ENCODE results near the gene LMO3. TPM values are rescaled to one million over a fixed set of nuclear protein-coding genes. Genes with fewer than 3 reads are reported as not detected.

LMO3 gene
- total RNA-seq, 1 experiment from 2014 or later: 0.34 TPM

DNA sequence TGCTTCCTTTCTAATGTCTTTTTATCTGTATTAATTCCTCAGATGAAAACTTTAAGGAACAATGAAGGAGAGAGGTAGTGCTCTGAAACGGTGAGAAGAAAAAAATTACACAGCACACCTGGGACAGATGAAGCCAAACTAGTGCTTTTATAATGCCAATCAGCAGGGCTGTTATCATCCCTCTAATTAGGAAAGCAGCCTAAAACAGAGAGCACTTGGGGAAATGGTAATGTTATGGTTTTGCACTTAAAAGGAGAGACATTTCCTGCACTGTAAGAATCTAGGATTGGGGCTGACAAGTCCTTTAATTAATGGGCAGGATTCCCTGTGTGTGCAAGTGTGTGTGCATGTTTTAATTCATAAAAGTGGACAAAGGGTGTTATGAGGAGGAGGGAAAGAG is 4.8 kb upstream of the LMO3 start (continued):
- TF ChIP-seq SIN3A (IDR thresholded peaks at IDR 0.05; ENCODE audit: low read depth) (no peak), EZH2phosphoT487 (IDR thresholded peaks at IDR 0.05; ENCODE audit: borderline replicate concordance) (no peak), ZFX (IDR thresholded peaks at IDR 0.05) (no peak)
- TF ChIP-seq, protein P1, sequence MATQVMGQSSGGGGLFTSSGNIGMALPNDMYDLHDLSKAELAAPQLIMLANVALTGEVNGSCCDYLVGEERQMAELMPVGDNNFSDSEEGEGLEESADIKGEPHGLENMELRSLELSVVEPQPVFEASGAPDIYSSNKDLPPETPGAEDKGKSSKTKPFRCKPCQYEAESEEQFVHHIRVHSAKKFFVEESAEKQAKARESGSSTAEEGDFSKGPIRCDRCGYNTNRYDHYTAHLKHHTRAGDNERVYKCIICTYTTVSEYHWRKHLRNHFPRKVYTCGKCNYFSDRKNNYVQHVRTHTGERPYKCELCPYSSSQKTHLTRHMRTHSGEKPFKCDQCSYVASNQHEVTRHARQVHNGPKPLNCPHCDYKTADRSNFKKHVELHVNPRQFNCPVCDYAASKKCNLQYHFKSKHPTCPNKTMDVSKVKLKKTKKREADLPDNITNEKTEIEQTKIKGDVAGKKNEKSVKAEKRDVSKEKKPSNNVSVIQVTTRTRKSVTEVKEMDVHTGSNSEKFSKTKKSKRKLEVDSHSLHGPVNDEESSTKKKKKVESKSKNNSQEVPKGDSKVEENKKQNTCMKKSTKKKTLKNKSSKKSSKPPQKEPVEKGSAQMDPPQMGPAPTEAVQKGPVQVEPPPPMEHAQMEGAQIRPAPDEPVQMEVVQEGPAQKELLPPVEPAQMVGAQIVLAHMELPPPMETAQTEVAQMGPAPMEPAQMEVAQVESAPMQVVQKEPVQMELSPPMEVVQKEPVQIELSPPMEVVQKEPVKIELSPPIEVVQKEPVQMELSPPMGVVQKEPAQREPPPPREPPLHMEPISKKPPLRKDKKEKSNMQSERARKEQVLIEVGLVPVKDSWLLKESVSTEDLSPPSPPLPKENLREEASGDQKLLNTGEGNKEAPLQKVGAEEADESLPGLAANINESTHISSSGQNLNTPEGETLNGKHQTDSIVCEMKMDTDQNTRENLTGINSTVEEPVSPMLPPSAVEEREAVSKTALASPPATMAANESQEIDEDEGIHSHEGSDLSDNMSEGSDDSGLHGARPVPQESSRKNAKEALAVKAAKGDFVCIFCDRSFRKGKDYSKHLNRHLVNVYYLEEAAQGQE (IDR thresholded peaks at IDR 0.05; ENCODE audit: low read depth): no peak

DNA sequence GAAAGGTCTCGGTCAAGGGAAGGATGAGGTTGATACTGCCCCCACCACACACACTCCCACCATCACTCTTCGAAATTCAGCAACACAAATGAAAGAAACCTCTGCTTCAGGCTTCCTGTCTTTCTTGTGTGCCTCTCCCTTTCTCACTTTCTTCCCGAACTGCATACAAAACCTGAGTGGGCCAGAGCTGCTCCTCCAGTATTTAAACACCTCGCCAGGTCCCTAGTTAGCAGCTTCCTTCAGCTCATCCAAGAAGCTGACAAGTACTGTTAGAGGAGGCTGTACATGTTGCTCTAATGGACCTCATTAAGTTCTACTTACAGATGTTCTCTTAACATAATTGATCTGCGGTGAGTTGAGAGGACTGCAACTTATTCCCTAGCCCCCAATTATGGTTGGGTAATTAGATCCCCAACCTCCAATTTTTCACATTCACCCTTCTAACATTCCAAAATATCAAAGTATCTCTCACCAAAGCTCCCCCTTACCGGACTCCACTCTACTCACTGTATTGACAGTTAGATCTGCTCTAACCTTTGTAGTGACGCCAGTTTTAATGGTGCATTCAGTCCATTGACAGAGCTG is 4.1 kb upstream of the LMO3 start:
- Histone ChIP-seq H2AFZ (ENCODE audit: low read depth, low read length, poor library complexity, severe bottlenecking) (no peak overlapping the region), H3K79me2 (ENCODE audit: insufficient read depth, low read length) (no peaks in the 10 kb centered on the region), H4K20me1 (ENCODE audit: insufficient read depth) (no peaks in the 10 kb centered on the region), H3K9ac (ENCODE audit: low read length) (no peak overlapping the region), H3K27me3 (ENCODE audit: insufficient read depth, low read length) (no peaks in the 10 kb centered on the region), H3K9me2 (ENCODE audit: insufficient read depth) (no peaks in the 10 kb centered on the region), H3K27ac (ENCODE audit: low read depth, low read length) (no peak overlapping the region), H3K4me3 (replicated peaks in 1 of 2; ENCODE audit: low read depth in 1 of 2, low read length in 2 of 2) (no peak overlapping the region), H3K4me2 (ENCODE audit: low read length) (no peak overlapping the region), H3K9me3 (ENCODE audit: control insufficient read depth in 1 of 2, insufficient read depth in 1 of 2, low read depth in 1 of 2, low read length in 2 of 2) (no peaks in the 10 kb centered on the region), H3K36me3 (ENCODE audit: control insufficient read depth in 1 of 2, insufficient read depth in 2 of 2, low read length in 2 of 2) (no peaks in the 10 kb centered on the region), H3K4me1 (ENCODE audit: control insufficient read depth in 1 of 2, insufficient read depth in 2 of 2, low read length in 2 of 2) (no peaks in the 10 kb centered on the region)
- ChIA-PET POLR2A (no interaction called here), RAD21 (ENCODE audit: low non-redundant PET in 1 of 2, low total read pairs in 2 of 2, uncharacterized antibody in 2 of 2, unreplicated experiment in 2 of 2) (no interaction called here), CTCF (no interaction called here)
- DNase-seq (ENCODE audit: low read depth, low spot score) (no peak), ATAC-seq (no peak)
- BruUV-seq (replicated peaks): no TSS peak
- intact Hi-C loops (cut with micrococcal nuclease): no loop called here
- TF ChIP-seq SRF (IDR thresholded peaks at IDR 0.05; ENCODE audit: low read depth): no peak
- no peak for TF ChIP-seq CBX3 (IDR thresholded peaks at IDR 0.05; ENCODE audit: low read depth)
- TF ChIP-seq, protein P2, sequence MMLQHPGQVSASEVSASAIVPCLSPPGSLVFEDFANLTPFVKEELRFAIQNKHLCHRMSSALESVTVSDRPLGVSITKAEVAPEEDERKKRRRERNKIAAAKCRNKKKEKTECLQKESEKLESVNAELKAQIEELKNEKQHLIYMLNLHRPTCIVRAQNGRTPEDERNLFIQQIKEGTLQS (IDR thresholded peaks at IDR 0.05): no peak
- TF ChIP-seq EZH2phosphoT487 (IDR thresholded peaks at IDR 0.05; ENCODE audit: borderline replicate concordance): no peak
- no peak for TF ChIP-seq SP1 (IDR thresholded peaks at IDR 0.05; ENCODE audit: low read depth)
- no peak for TF ChIP-seq ZFX (IDR thresholded peaks at IDR 0.05)
- TF ChIP-seq, protein P3, sequence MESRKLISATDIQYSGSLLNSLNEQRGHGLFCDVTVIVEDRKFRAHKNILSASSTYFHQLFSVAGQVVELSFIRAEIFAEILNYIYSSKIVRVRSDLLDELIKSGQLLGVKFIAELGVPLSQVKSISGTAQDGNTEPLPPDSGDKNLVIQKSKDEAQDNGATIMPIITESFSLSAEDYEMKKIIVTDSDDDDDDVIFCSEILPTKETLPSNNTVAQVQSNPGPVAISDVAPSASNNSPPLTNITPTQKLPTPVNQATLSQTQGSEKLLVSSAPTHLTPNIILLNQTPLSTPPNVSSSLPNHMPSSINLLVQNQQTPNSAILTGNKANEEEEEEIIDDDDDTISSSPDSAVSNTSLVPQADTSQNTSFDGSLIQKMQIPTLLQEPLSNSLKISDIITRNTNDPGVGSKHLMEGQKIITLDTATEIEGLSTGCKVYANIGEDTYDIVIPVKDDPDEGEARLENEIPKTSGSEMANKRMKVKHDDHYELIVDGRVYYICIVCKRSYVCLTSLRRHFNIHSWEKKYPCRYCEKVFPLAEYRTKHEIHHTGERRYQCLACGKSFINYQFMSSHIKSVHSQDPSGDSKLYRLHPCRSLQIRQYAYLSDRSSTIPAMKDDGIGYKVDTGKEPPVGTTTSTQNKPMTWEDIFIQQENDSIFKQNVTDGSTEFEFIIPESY (IDR thresholded peaks at IDR 0.05; ENCODE audit: extremely low read depth, insufficient replicate concordance, low read length): no peak
- no peak for TF ChIP-seq EZH2 (IDR thresholded peaks at IDR 0.05)
- TF ChIP-seq TCF7L2 (IDR thresholded peaks at IDR 0.05; ENCODE audit: borderline replicate concordance, extremely low read depth, insufficient read depth, insufficient read length): no peak
- no peak for TF ChIP-seq RAD21 (IDR thresholded peaks at IDR 0.05; ENCODE audit: low read depth)
- TF ChIP-seq FOSL1 (IDR thresholded peaks at IDR 0.05; ENCODE audit: low read depth): no peak
- TF ChIP-seq, protein P4, sequence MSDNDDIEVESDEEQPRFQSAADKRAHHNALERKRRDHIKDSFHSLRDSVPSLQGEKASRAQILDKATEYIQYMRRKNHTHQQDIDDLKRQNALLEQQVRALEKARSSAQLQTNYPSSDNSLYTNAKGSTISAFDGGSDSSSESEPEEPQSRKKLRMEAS (IDR thresholded peaks at IDR 0.05): no peak
- TF ChIP-seq JUND (IDR thresholded peaks at IDR 0.05): no peak
- no peak for TF ChIP-seq POLR2AphosphoS5 (IDR thresholded peaks at IDR 0.05; ENCODE audit: low read depth, low read length)
- TF ChIP-seq, protein P1 (IDR thresholded peaks at IDR 0.05; ENCODE audit: low read depth): no peak
